Transverse colon (tissue), 4 donors: ENCODE measurements around the gene OLA1. TPM values are rescaled to one million over a fixed set of nuclear protein-coding genes. Genes with fewer than 3 reads are reported as not detected.

Source experiments
- DNase-seq: peaks from one replicate; pipeline ENCODE4 v3.0.0-alpha.2; 2019
- H3K27ac ChIP-seq, 4 donors: fragments of 200-600 bp; sonication (generic); 2 replicates each; pipeline ENCODE4 v1.5.1; 2016 to 2018; ENCODE audit warnings: inconsistent platforms in 4 of 4
- H3K27me3 ChIP-seq: fragments of 200-600 bp; sonication (generic); 2 replicates; pipeline ENCODE4 v1.5.1; 2017; ENCODE audit warnings: inconsistent platforms
- H3K36me3 ChIP-seq, 4 donors: fragments of 200-600 bp; sonication (generic); 2 replicates each; pipeline ENCODE4 v1.5.1; 2017 to 2019; ENCODE audit warnings: inconsistent platforms in 4 of 4
- H3K4me1 ChIP-seq, 4 donors: fragments of 200-600 bp; sonication (generic); 2 replicates each; pipeline ENCODE4 v1.5.1; 2017 to 2020; ENCODE audit warnings: inconsistent platforms in 4 of 4
- H3K4me3 ChIP-seq, 4 donors: fragments of 200-600 bp; sonication (generic); 1 replicate in 1 of 4; 2 replicates in 3 of 4; pipeline versions ENCODE4 v1.5.1 to v1.6.1; 2017 to 2019; ENCODE audit warnings: inconsistent platforms in 4 of 4
- H3K9me3 ChIP-seq, 2 donors: fragments of 200-600 bp; sonication (generic); 2 replicates each; pipeline ENCODE4 v1.5.1; 2017 to 2019; ENCODE audit warnings: inconsistent platforms in 2 of 2
- CTCF ChIP-seq, 5 experiments: fragments of 200-600 bp in 3 of 5; fragments of 450-650 bp in 2 of 5; sonication (generic) in 3 of 5; IDR thresholded peaks; 1 replicate in 2 of 5; 2 replicates in 3 of 5; pipeline ENCODE4 v1.5.1; 2016 to 2017; ENCODE audit warnings: antibody characterized with exemption in 5 of 5, inconsistent platforms in 3 of 5, mild to moderate bottlenecking in 2 of 5, moderate library complexity in 1 of 5
- EP300 ChIP-seq: sonication (generic); formaldehyde crosslinking; IDR thresholded peaks from one replicate; pipeline ENCODE4 v1.6.1; 2017; ENCODE audit warnings: antibody characterized with exemption, low read depth
- POLR2A ChIP-seq: fragments of 450-650 bp; IDR thresholded peaks from one replicate; pipeline ENCODE4 v1.6.1; 2016; ENCODE audit warnings: antibody characterized with exemption, mild to moderate bottlenecking, moderate library complexity
- POLR2AphosphoS5 ChIP-seq, 3 donors: sonication (generic); formaldehyde crosslinking; IDR thresholded peaks; one replicate each; pipeline ENCODE4 v1.6.1; 2016; ENCODE audit warnings: antibody characterized with exemption in 3 of 3
- WGBS, 2 donors: methylation state at CpG; one replicate each; pipeline ENCODE4 v1.1.5; 2018; ENCODE audit warnings: low coverage in 1 of 2; 5-methylcytosine and 5-hydroxymethylcytosine counted together
- in situ Hi-C, 4 donors: fragments of 200-750 bp; cut with MboI; loops; one replicate each; pipeline versions ENCODE4 v1.15.0 to v1.15.1; 2017; ENCODE audit warnings: low sequenced_read_pairs in 3 of 4, low pct_ligation_motif_present in 1 of 4, low pct_unique_long_range_greater_than_20kb in 1 of 4
- intact Hi-C: fragments of 100-400 bp; cut with DNase I; formaldehyde crosslinking; loops from one replicate; pipeline ENCODE4 v1.15.1; 2023; ENCODE audit warnings: low total_unique reads
- total RNA-seq, 4 donors: library from RNA; depleted of rRNA; stranded (reverse); fragments of >200 nt; gene quantifications; one replicate each; pipeline ENCODE4 v1.1.0, GENCODE V29; 2016

OLA1 gene
- total RNA-seq, 4 donors from 2014 or later, result 6.7 to 47.7 (median 37.1) TPM

- in situ Hi-C loops, result no loop called here
- H3K36me3 ChIP-seq, result no peaks in the 10 kb centered on the region
- no peak for DNase-seq
- WGBS, 2 donors, result 92% methylated on average over 2 of the region's 2 CpGs; no CpG with 5 or more reads in 1 of the 2 donors
- no peak overlapping the region for H3K4me3 ChIP-seq
- H3K27ac ChIP-seq, result no peak overlapping the region
- no peaks in the 10 kb centered on the region for H3K9me3 ChIP-seq
- TF ChIP-seq EP300, result no peak
- no peak for TF ChIP-seq CTCF (IDR thresholded peaks at IDR 0.05)
- no peak for TF ChIP-seq POLR2A
- no peak for TF ChIP-seq POLR2AphosphoS5 (IDR thresholded peaks at IDR 0.05)
- H3K27me3 ChIP-seq, result no peaks in the 10 kb centered on the region
- intact Hi-C loops, result no loop called here
- no peaks in the 10 kb centered on the region for H3K4me1 ChIP-seq
Observed at GRCh38 chr2:174112073-174112472, 136.3 kb downstream of the OLA1 start.

GRCh38 chr2:174108579-174108978 lies 139.8 kb downstream of the OLA1 start:
- no peak overlapping the region for H3K4me3 ChIP-seq
- in situ Hi-C loops (no loop called here), intact Hi-C loops (no loop called here)
- no peaks in the 10 kb centered on the region for H3K27me3 ChIP-seq
- H3K27ac ChIP-seq, result no peak overlapping the region
- no peaks in the 10 kb centered on the region for H3K36me3 ChIP-seq
- H3K4me1 ChIP-seq, result no peaks in the 10 kb centered on the region
- no peak for TF ChIP-seq EP300
- no peak for TF ChIP-seq POLR2AphosphoS5 (IDR thresholded peaks at IDR 0.05)
- TF ChIP-seq CTCF (IDR thresholded peaks at IDR 0.05), result no peak
- no peak for DNase-seq
- no peaks in the 10 kb centered on the region for H3K9me3 ChIP-seq
- WGBS, 2 donors, result 83 to 96% methylated on average over 1 of the region's 1 CpG

GRCh38 chr2:174106736-174107135 lies 141.6 kb downstream of the OLA1 start:
- Histone ChIP-seq H3K36me3 (no peaks in the 10 kb centered on the region), H3K4me3 (no peak overlapping the region), H3K4me1 (no peaks in the 10 kb centered on the region), H3K27me3 (no peaks in the 10 kb centered on the region), H3K27ac (no peak overlapping the region), H3K9me3 (no peaks in the 10 kb centered on the region)
- in situ Hi-C loops, result no loop called here
- intact Hi-C loops, result no loop called here
- DNase-seq, result no peak
- TF ChIP-seq POLR2A (no peak), POLR2AphosphoS5 (IDR thresholded peaks at IDR 0.05) (no peak), CTCF (IDR thresholded peaks at IDR 0.05) (no peak), EP300 (no peak)

- DNase-seq, result no peak
- in situ Hi-C loops, result no loop called here
- TF ChIP-seq POLR2A, result no peak
- no peak for TF ChIP-seq EP300
- no peak for TF ChIP-seq POLR2AphosphoS5 (IDR thresholded peaks at IDR 0.05)
- no peak for TF ChIP-seq CTCF (IDR thresholded peaks at IDR 0.05)
- Histone ChIP-seq H3K27me3 (no peaks in the 10 kb centered on the region), H3K4me3 (no peak overlapping the region), H3K9me3 (no peaks in the 10 kb centered on the region), H3K27ac (no peak overlapping the region), H3K36me3 (no peaks in the 10 kb centered on the region), H3K4me1 (no peaks in the 10 kb centered on the region)
- intact Hi-C loops, result no loop called here
- WGBS, 2 donors, result 91 to 93% methylated on average over 5 of the region's 5 CpGs
Observed at GRCh38 chr2:174094542-174094941, 153.8 kb downstream of the OLA1 start.
